Muscle of leg (tissue), 11 donors: ENCODE measurements around the gene AIDA. TPM values are rescaled to one million over a fixed set of nuclear protein-coding genes. Genes with fewer than 3 reads are reported as not detected.
A peak's percentile ranks its signal among the peaks of the same experiment; 100 is the strongest.
"Not testable (repeated sequence)": the region's sequence is repeated elsewhere in the genome, so short reads cannot be mapped to it uniquely, and the experiment has no call there.

Source experiments
- DNase-seq: peaks from one replicate; pipeline ENCODE4 v3.0.0; 2013
- H3K27ac ChIP-seq: one replicate; pipeline ENCODE4 v1.5.1; 2013; ENCODE audit warnings: mild to moderate bottlenecking, low read length, control low read depth
- H3K27me3 ChIP-seq: one replicate; pipeline ENCODE4 v1.6.1; 2013; ENCODE audit warnings: low read length; ENCODE audit not compliant: control insufficient read depth, insufficient read depth
- H3K36me3 ChIP-seq: one replicate; pipeline ENCODE4 v1.6.1; 2013; ENCODE audit warnings: low read length; ENCODE audit not compliant: control insufficient read depth, insufficient read depth
- H3K4me1 ChIP-seq: one replicate; pipeline ENCODE4 v1.6.1; 2013; ENCODE audit warnings: low read length; ENCODE audit not compliant: control insufficient read depth, insufficient read depth
- H3K4me3 ChIP-seq: one replicate; pipeline ENCODE4 v1.5.1; 2013; ENCODE audit warnings: low read length, control low read depth
- H3K9me3 ChIP-seq: replicated peaks from 2 replicates; pipeline ENCODE4 v1.6.1; 2013; ENCODE audit warnings: low read depth, low read length; ENCODE audit not compliant: control insufficient read depth
- WGBS: methylation state at CpG from one replicate; pipeline ENCODE4 v1.1.5; 2013; ENCODE audit warnings: missing lambda C conversion rate; ENCODE audit not compliant: insufficient coverage; 5-methylcytosine and 5-hydroxymethylcytosine counted together
- polyA plus RNA-seq, 8 donors: library from polyadenylated mRNA; unstranded; fragments of 120-200 nt; gene quantifications; one replicate each; pipeline versions ENCODE4 v1.2.1 to v1.2.3, GENCODE V29; 2013; ENCODE audit warnings: inconsistent platforms in 1 of 8, low replicate concordance in 1 of 8; ENCODE audit not compliant: insufficient read length in 8 of 8, insufficient read depth in 1 of 8
- total RNA-seq: library from RNA; stranded (reverse); fragments of 120-200 nt; gene quantifications from one replicate; pipeline ENCODE4 v1.2.4, GENCODE V29; 2013

Gene AIDA
- total and polyA plus RNA-seq, 9 donors = 29.7 to 81.0 (median 53.5) TPM

DNA sequence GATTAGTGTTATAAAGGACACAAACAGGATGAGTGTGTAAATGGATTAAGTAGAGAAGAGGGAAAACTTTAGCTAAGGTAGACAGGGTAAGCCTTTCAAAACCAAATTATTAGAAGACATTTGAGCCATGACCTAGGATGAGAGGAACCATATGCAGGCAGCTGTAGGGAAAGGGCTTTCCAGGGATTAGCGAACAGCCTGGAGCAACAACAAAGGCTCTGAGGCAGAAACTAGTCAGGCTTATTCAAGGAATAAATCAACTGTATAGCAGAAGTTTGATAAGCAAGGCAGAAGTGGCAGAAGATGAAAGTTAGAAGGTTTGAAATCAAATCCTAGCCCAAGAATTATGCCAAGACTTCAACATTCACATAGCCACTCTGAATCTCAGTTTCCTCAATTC, 21.3 kb downstream of the AIDA start:
- no peak overlapping the region for H3K27ac ChIP-seq
- H3K4me3 ChIP-seq = no peak overlapping the region
- no peaks in the 10 kb centered on the region for H3K4me1 ChIP-seq
- no peaks in the 10 kb centered on the region for H3K27me3 ChIP-seq
- H3K9me3 ChIP-seq = no peaks in the 10 kb centered on the region
- DNase-seq = no peak
- WGBS = 88% methylated on average over 1 of the region's 1 CpG
- H3K36me3 ChIP-seq = peaks cover 12% of the 10 kb centered on the region

DNA sequence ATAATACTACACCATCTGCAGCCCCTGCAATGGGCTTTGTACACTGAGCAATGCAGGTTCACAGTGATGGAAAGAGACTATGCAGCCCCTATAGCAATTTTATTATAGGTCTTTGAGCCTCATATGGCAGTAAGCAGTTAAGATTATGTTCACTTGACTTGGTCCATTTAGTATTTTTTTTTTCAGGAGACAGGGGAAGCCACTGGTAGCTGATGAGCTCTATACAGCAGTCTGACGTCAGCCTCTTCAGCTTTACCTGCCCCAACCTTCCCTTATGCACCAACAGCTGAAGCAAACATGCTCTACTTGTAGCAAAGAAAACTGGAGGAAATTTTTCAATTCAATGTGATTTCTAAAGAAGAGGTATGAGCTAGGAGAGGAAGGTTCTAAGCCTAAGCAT, 32.2 kb downstream of the AIDA start:
- Histone ChIP-seq H3K27ac (no peak overlapping the region), H3K4me1 (no peaks in the 10 kb centered on the region), H3K27me3 (no peaks in the 10 kb centered on the region), H3K4me3 (no peak overlapping the region), H3K36me3 (peaks cover 16% of the 10 kb centered on the region), H3K9me3 (no peaks in the 10 kb centered on the region)
- no peak for DNase-seq
- no CpG with 5 or more reads among the region's 1 CpG for WGBS

DNA sequence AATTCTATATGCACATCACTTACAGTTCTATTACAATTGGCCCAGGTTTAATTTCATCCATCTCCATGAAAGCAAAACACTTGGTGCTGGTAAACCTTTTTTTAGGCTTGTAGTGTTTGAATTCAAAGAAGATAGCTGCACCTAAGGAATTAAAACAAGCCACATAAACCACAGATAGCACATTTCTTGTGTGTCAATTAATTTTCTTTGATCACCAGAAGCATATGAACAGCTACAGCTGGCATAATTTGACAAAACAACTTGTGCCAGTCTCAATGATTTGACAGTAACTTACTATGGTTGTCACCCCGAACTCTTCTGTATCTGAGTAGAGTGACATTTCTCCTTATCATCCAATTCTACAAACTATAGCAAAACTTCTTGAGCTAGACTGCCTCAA, 42.2 kb downstream of the AIDA start:
- no peaks in the 10 kb centered on the region for H3K27me3 ChIP-seq
- no peak for DNase-seq
- no peaks in the 10 kb centered on the region for H3K4me1 ChIP-seq
- H3K4me3 ChIP-seq = no peak overlapping the region
- H3K27ac ChIP-seq = no peak overlapping the region
- no CpG with 5 or more reads among the region's 1 CpG for WGBS
- H3K9me3 ChIP-seq = no peaks in the 10 kb centered on the region
- peaks cover 27% of the 10 kb centered on the region for H3K36me3 ChIP-seq

DNA sequence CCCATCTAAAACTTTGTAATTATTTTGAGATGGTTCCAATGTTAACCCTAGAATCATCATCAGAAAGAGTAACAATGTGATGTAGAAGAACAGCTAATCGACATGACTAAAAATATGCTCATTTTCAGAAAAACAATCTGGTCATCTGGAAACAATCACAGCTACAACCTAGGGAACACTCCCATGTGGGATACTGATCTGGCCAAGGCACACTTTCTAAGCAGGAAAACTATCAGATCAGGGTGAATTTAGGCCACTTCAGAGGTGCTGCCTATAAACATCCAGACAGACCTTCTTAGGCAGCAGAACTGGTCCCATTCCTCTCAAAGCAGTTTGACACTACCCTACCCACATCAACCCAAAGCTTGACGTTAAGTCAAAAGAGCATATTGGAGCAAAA, 43.2 kb downstream of the AIDA start:
- not testable (repeated sequence) for H3K9me3 ChIP-seq, H3K4me3 ChIP-seq, H3K27me3 ChIP-seq, H3K27ac ChIP-seq, H3K4me1 ChIP-seq, DNase-seq
- peaks cover 37% of the 10 kb centered on the region for H3K36me3 ChIP-seq
- no CpG with 5 or more reads among the region's 2 CpGs for WGBS

DNA sequence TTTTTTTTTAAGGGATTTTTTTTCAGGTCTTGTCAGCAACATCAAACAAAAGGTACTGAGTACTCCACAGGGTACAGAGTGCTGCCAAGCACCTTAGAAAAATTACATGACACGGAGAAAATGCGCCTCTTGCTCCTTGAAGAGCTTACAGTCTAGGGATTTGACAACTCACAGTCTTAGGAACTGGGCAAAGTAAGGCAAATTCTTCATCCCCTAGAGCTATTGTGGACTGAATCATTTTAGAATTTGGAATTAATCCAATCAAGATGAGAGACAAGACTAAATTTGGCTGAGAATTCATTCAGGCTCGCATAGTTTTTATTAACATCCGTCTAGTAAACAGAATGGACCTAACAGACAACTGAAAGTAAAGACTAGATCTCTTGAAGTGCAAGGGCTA, 44.1 kb downstream of the AIDA start:
- WGBS = no CpG with 5 or more reads among the region's 4 CpGs
- not testable (repeated sequence) for H3K27ac ChIP-seq, H3K9me3 ChIP-seq, DNase-seq, H3K4me3 ChIP-seq, H3K4me1 ChIP-seq, H3K27me3 ChIP-seq
- H3K36me3 ChIP-seq = peaks cover 41% of the 10 kb centered on the region

DNA sequence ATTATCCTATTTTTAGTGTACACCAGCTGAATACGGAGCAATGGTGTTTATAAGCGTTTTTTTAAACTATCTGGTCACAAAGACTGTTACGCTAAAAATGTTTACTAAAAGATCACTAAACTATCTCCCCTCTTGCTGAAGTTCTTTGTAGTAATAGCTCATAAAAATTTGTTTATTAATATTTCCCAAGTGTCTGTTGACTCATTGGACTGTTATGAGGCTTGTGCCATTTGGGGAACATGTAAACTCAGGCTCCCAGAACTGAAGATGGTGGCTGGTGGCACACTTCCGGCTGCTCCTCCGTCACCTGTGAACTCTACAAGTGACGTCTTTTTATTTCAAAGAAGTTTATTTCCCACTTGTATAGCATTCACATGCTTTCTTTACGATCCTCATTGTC, 46.3 kb downstream of the AIDA start:
- DNase-seq = no peak
- H3K4me1 ChIP-seq = no peaks in the 10 kb centered on the region
- H3K27me3 ChIP-seq = no peaks in the 10 kb centered on the region
- WGBS = no CpG with 5 or more reads among the region's 7 CpGs
- no peaks in the 10 kb centered on the region for H3K9me3 ChIP-seq
- H3K36me3 ChIP-seq = peaks cover 41% of the 10 kb centered on the region
- H3K4me3 ChIP-seq = no peak overlapping the region
- no peak overlapping the region for H3K27ac ChIP-seq

DNA sequence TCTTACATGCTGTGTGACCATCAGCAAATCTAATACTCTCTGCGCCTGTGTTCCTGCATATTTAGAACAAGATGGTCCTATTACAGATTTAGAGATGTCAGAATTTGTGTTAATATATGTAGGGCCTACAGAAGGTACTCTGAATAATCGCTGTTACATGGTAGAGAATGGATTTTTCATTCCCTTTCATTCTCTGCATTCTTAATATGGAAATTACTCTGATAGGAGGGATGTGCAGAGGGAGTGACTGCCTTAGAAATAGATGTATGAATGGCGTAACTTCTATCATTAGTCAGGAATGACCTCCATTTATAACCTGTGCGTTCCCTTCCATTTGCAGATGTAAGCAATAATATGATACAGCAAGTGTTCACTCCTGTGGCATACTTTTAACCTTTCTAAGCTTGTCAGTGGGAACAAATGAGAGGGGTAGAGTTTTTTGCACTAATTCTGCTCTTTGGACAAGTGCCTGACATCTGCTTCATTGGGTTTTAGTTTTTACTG, 48.8 kb downstream of the AIDA start:
- Histone ChIP-seq H3K9me3 (no peaks in the 10 kb centered on the region), H3K36me3 (peaks cover 40% of the 10 kb centered on the region), H3K27me3 (no peaks in the 10 kb centered on the region), H3K4me1 (no peaks in the 10 kb centered on the region), H3K4me3 (no peak overlapping the region), H3K27ac (no peak overlapping the region)
- no CpG with 5 or more reads among the region's 4 CpGs for WGBS
- no peak for DNase-seq

DNA sequence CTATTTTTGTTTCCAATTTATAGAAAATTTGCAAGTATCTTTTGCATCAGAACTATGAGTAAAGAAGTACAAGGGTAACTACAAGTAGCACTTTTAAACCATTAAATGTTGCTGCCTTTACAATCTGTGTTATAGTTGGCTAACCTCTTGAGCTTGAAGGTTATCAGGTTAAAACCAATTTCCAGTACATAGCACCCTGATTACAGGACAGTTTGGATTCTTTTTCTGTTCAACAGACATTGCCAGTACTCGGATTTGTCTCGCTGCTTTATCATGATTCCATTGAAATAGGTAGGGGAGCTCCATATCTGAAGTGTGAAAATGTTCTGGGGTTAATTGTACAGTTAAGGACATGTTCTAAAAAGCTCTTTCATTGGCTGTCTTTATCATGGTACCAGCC, 54.4 kb downstream of the AIDA start:
- H3K4me3 ChIP-seq = no peak overlapping the region
- no peak overlapping the region for H3K27ac ChIP-seq
- H3K36me3 ChIP-seq = peaks cover 40% of the 10 kb centered on the region
- H3K9me3 ChIP-seq = no peaks in the 10 kb centered on the region
- H3K27me3 ChIP-seq = no peaks in the 10 kb centered on the region
- no CpG with 5 or more reads among the region's 2 CpGs for WGBS
- H3K4me1 ChIP-seq = no peaks in the 10 kb centered on the region
- no peak for DNase-seq

DNA sequence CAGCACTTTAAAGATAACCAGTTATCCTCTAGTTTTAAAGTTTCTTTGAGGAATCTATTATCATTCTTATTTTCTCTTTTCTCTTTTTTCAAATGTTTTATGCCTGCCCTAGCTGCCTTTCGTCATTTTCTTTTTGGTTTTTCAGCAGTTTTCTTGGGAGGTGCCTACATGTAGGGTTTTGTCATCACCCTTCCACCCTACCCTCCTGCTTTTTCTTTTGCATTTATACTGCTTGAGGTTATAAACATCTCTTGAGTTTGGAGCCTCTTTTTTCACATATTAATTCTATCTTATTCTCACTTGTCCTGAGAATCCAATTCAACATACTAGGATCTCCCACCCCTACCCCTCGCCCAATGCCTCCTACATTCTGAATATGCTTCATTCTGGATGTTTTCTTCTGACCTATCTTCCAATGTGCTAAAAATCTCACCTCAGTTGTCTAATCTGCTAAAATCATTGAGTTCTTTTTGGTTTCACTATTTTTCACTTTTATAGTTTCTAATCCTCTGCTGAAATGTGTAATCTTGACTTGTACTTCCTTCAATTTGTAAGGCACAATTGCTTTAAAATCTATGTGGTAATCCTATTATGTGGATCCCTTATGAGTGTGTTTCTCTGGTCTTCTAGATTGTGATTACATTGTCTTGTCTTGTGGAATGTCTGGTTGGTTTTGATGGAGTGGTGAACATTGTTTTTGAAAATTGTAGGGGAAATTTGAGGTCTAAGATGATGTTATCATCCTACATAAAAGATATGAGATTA, 55.7 kb downstream of the AIDA start:
- H3K36me3 ChIP-seq = peaks cover 40% of the 10 kb centered on the region
- WGBS = 100% methylated on average over 1 of the region's 2 CpGs
- no peaks in the 10 kb centered on the region for H3K9me3 ChIP-seq
- DNase-seq = no peak
- no peak overlapping the region for H3K4me3 ChIP-seq
- H3K27me3 ChIP-seq = no peaks in the 10 kb centered on the region
- no peaks in the 10 kb centered on the region for H3K4me1 ChIP-seq
- H3K27ac ChIP-seq = no peak overlapping the region

DNA sequence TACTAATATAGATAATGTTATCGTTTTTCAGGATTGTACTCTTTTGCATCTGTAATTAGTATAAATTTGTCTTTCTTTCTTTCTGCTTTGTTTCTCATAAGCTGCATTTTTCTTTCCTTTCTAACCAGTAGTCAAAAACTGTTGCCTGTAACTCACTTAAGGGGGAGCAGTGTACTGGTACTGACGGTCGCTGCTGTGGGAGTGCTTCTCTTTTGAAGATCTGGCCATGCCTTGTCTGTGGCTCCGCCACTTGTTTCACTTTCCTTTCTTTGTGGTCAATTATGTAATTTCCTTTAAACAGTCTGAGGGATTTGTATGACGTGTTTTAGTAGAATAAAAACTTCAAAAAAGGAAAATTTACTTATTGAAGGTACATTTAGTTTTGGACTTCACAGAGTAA, 57.4 kb downstream of the AIDA start:
- Histone ChIP-seq H3K4me1 (no peaks in the 10 kb centered on the region), H3K4me3 (no peak overlapping the region), H3K27ac (no peak overlapping the region), H3K36me3 (peaks cover 42% of the 10 kb centered on the region), H3K27me3 (no peaks in the 10 kb centered on the region), H3K9me3 (no peaks in the 10 kb centered on the region)
- DNase-seq = peak; percentile 50
- no CpG with 5 or more reads among the region's 5 CpGs for WGBS
